HepG2 (cell line): ENCODE results near the gene GOLGA7B.

ENCODE experiments used
- ESRRA ChIP-seq: sonication (generic); formaldehyde crosslinking; IDR thresholded peaks from 2 replicates; pipeline ENCODE4 v1.5.1; 2020; ENCODE audit warnings: mild to moderate bottlenecking, low read depth, missing genetic modification reagents
- HNRNPL ChIP-seq: fragments of 200-400 bp; formaldehyde crosslinking; IDR thresholded peaks from 2 replicates; pipeline ENCODE4 v1.6.1; 2017; ENCODE audit warnings: mild to moderate bottlenecking, low read depth, low read length
- PLRG1 ChIP-seq: fragments of 450-650 bp; conservative IDR thresholded peaks from 2 replicates; pipeline ENCODE4 v1.6.1; 2016
- POLR2A ChIP-seq, 2 experiments: IDR thresholded peaks; 2 replicates each; pipeline ENCODE4 v1.6.1; 2011; ENCODE audit warnings: low read depth in 2 of 2, low read length in 2 of 2, mild to moderate bottlenecking in 1 of 2, moderate library complexity in 1 of 2; ENCODE audit not compliant: insufficient read depth in 1 of 2
- RNF219 ChIP-seq: sonication (generic); formaldehyde crosslinking; IDR thresholded peaks from 2 replicates; pipeline ENCODE4 v1.5.0; 2020; ENCODE audit warnings: mild to moderate bottlenecking, missing genetic modification reagents
- TAF1 ChIP-seq: sonication (generic); formaldehyde crosslinking; IDR thresholded peaks from 2 replicates; pipeline ENCODE4 v1.4.0; 2020; ENCODE audit warnings: missing genetic modification reagents
- ZBTB38 ChIP-seq: sonication (generic); formaldehyde crosslinking; IDR thresholded peaks from 2 replicates; pipeline ENCODE4 v1.5.1; 2020; ENCODE audit warnings: mild to moderate bottlenecking, missing genetic modification reagents
- ZNF253 ChIP-seq: sonication (generic); formaldehyde crosslinking; IDR thresholded peaks from 2 replicates; pipeline ENCODE4 v1.8.0; 2022; ENCODE audit warnings: mild to moderate bottlenecking, missing genetic modification reagents, borderline replicate concordance
- ZNF34 ChIP-seq: sonication (generic); formaldehyde crosslinking; IDR thresholded peaks from 2 replicates; pipeline ENCODE4 v1.4.0; 2020; ENCODE audit warnings: mild to moderate bottlenecking, missing genetic modification reagents, borderline replicate concordance
- ZNF766 ChIP-seq: sonication (generic); formaldehyde crosslinking; IDR thresholded peaks from 2 replicates; pipeline ENCODE4 v1.5.0; 2020; ENCODE audit warnings: missing genetic modification reagents, borderline replicate concordance
- TF ChIP-seq, protein P1 (sequence below): sonication (generic); formaldehyde crosslinking; IDR thresholded peaks from 2 replicates; pipeline ENCODE4 v1.5.0; 2020; ENCODE audit warnings: mild to moderate bottlenecking, missing genetic modification reagents
- TF ChIP-seq, protein P2 (sequence below): sonication (generic); formaldehyde crosslinking; conservative IDR thresholded peaks from 2 replicates; pipeline ENCODE4 v1.4.0; 2020; ENCODE audit warnings: missing genetic modification reagents
- TF ChIP-seq, protein P3 (sequence below): sonication (generic); formaldehyde crosslinking; IDR thresholded peaks from 2 replicates; pipeline ENCODE4 v1.5.0; 2020; ENCODE audit warnings: mild to moderate bottlenecking, missing genetic modification reagents, moderate library complexity

DNA sequence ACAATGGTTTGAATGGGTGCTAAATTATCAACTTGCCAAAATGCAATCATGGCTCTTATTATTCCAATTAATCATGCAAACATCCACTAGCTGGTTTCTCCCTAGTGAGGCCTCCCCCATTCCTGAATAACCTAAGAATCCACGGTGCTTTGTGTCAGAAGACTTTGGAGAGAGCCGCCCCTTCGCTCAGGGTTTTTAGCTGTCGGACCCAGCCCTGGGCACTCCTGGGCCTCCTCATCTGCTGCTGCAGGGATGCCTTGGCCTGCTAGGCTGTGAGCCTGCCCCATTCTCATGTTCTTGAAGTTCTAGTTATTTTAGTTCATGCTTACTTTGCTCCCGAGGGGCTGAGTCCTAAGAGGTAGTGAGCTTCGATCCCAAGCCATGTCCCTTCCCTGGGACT, 43.7 kb upstream of the GOLGA7B start:
- TF ChIP-seq ZNF253 (CRISPR knock-in tag) (no peak), ESRRA (CRISPR knock-in tag) (no peak), TAF1 (no peak), ZNF766 (CRISPR knock-in tag) (no peak), POLR2A (IDR thresholded peaks at IDR 0.05; ENCODE audit: insufficient read depth in 1 of 2, low read depth in 2 of 2, low read length in 2 of 2) (no peak), HNRNPL (no peak), PLRG1 (no peak), ZNF34 (CRISPR knock-in tag) (no peak), RNF219 (CRISPR knock-in tag) (no peak), ZBTB38 (CRISPR knock-in tag) (no peak)
- TF ChIP-seq, protein P1, sequence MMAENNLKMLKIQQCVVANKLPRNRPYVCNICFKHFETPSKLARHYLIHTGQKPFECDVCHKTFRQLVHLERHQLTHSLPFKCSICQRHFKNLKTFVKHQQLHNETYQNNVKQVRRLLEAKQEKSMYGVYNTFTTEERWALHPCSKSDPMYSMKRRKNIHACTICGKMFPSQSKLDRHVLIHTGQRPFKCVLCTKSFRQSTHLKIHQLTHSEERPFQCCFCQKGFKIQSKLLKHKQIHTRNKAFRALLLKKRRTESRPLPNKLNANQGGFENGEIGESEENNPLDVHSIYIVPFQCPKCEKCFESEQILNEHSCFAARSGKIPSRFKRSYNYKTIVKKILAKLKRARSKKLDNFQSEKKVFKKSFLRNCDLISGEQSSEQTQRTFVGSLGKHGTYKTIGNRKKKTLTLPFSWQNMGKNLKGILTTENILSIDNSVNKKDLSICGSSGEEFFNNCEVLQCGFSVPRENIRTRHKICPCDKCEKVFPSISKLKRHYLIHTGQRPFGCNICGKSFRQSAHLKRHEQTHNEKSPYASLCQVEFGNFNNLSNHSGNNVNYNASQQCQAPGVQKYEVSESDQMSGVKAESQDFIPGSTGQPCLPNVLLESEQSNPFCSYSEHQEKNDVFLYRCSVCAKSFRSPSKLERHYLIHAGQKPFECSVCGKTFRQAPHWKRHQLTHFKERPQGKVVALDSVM (CRISPR knock-in tag): no peak
- TF ChIP-seq, protein P2, sequence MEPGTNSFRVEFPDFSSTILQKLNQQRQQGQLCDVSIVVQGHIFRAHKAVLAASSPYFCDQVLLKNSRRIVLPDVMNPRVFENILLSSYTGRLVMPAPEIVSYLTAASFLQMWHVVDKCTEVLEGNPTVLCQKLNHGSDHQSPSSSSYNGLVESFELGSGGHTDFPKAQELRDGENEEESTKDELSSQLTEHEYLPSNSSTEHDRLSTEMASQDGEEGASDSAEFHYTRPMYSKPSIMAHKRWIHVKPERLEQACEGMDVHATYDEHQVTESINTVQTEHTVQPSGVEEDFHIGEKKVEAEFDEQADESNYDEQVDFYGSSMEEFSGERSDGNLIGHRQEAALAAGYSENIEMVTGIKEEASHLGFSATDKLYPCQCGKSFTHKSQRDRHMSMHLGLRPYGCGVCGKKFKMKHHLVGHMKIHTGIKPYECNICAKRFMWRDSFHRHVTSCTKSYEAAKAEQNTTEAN (CRISPR knock-in tag): no peak
- TF ChIP-seq, protein P3, sequence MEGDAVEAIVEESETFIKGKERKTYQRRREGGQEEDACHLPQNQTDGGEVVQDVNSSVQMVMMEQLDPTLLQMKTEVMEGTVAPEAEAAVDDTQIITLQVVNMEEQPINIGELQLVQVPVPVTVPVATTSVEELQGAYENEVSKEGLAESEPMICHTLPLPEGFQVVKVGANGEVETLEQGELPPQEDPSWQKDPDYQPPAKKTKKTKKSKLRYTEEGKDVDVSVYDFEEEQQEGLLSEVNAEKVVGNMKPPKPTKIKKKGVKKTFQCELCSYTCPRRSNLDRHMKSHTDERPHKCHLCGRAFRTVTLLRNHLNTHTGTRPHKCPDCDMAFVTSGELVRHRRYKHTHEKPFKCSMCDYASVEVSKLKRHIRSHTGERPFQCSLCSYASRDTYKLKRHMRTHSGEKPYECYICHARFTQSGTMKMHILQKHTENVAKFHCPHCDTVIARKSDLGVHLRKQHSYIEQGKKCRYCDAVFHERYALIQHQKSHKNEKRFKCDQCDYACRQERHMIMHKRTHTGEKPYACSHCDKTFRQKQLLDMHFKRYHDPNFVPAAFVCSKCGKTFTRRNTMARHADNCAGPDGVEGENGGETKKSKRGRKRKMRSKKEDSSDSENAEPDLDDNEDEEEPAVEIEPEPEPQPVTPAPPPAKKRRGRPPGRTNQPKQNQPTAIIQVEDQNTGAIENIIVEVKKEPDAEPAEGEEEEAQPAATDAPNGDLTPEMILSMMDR (CRISPR knock-in tag): no peak
